ENCODE results near the gene UGT1A9.
"Not testable (repeated sequence)": the region's sequence is repeated elsewhere in the genome, so short reads cannot be mapped to it uniquely, and the experiment has no call there.

GRCh38 chr2:233646033-233646432, 25.7 kb upstream of the UGT1A9 start:
- TF ChIP-seq CTCF, POLR2AphosphoS5 (IDR thresholded peaks at IDR 0.05): not testable (repeated sequence)

Measured in esophagus muscularis mucosa (tissue), 3 donors.